Mesodermal cell (in vitro differentiated cells): Measurements from ENCODE around the gene LHX3. TPM values are rescaled to one million over a fixed set of nuclear protein-coding genes. Genes with fewer than 3 reads are reported as not detected.

Source experiments
- H3K27ac ChIP-seq: 2 replicates; pipeline ENCODE4 v1.7.0; 2013; ENCODE audit warnings: mild to moderate bottlenecking, low read depth, low read length, moderate library complexity; ENCODE audit not compliant: severe bottlenecking
- H3K36me3 ChIP-seq: 2 replicates; pipeline ENCODE4 v1.7.1; 2013; ENCODE audit warnings: mild to moderate bottlenecking, low read length, moderate library complexity; ENCODE audit not compliant: control insufficient read depth, insufficient read depth
- H3K4me1 ChIP-seq: one replicate; pipeline ENCODE4 v1.7.1; 2013; ENCODE audit warnings: mild to moderate bottlenecking, low read length; ENCODE audit not compliant: insufficient read depth, control insufficient read depth, poor library complexity, severe bottlenecking
- H3K4me3 ChIP-seq: 2 replicates; pipeline ENCODE4 v1.7.0; 2013; ENCODE audit warnings: low read length, control low read depth, mild to moderate bottlenecking; ENCODE audit not compliant: insufficient read depth, poor library complexity, severe bottlenecking; ENCODE audit errors: extremely low read depth
- H3K9me3 ChIP-seq: 2 replicates; pipeline ENCODE4 v1.7.1; 2013; ENCODE audit warnings: mild to moderate bottlenecking, low read length, moderate library complexity; ENCODE audit not compliant: control insufficient read depth
- WGBS, 2 experiments: methylation state at CpG; one replicate each; pipeline ENCODE4 v1.1.5; 2013; ENCODE audit warnings: missing lambda C conversion rate in 2 of 2; ENCODE audit not compliant: insufficient coverage in 2 of 2; 5-methylcytosine and 5-hydroxymethylcytosine counted together
- polyA plus RNA-seq, 2 experiments: library from polyadenylated mRNA; stranded (reverse); fragments of 50-300 nt; gene quantifications; one replicate each; pipeline ENCODE4 v1.2.3, GENCODE V29; 2013

Gene LHX3
- polyA plus RNA-seq (2013, experiment 1 of 2), result not detected
- polyA plus RNA-seq (2013, experiment 2 of 2), result not detected

DNA sequence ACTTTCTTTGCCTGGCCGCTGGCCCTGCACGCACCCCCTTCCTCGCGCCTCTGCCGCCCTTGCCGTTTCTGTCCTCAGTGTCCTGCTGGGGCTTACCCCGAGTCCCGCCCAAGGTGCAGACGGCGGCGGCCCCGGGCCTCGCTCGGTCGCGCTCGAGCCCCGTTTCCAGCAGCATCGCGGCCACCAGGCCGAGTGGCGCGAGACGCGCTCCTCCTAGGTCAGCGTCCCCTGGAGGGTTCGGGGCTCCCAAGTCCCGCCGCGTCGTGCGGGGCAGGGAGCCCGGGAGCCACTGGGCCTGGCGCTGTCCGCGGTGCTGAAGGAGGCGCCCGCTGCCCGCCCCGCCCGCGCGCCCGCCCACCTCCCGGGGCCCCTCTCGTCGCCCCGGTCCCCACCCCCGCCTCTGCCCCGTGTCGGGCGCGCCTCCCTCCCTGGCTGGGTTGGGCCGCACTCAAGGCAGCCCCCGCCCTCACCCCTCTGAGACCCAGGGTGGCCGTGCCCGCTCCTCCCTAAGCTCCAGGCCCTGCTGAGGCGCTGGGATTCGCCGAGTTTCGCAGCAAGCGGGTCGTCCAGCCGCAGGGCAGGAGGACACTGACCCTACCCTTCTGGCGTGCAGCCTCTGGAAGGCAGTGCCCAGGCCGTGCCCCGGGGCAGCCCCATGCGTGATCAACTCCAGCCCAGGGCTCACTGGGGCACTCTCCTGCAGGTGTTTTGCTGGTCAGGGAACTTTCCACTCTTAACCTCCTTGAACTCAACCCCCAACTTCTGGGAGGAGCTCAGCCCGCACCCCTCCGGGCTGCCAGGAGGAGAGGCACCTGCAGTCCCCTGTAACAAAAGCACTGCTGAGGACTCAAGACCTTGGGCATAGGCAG is at the start of gene LHX3:
LHX3 (minus strand) TSS at position 291 of the 869 bp plus-strand sequence; CDS start at position 175, 116 bp downstream.
- no peak within 1 kb of the TSS for H3K27ac ChIP-seq
- peaks cover 13% of the 10 kb centered on the region for H3K36me3 ChIP-seq
- no peaks in the 10 kb centered on the region for H3K9me3 ChIP-seq
- no peak within 1 kb of the TSS for H3K4me3 ChIP-seq
- WGBS, 2 experiments, result 12% methylated on average over 55 to 61 of the region's 70 CpGs
- no peaks in the 10 kb centered on the region for H3K4me1 ChIP-seq

DNA sequence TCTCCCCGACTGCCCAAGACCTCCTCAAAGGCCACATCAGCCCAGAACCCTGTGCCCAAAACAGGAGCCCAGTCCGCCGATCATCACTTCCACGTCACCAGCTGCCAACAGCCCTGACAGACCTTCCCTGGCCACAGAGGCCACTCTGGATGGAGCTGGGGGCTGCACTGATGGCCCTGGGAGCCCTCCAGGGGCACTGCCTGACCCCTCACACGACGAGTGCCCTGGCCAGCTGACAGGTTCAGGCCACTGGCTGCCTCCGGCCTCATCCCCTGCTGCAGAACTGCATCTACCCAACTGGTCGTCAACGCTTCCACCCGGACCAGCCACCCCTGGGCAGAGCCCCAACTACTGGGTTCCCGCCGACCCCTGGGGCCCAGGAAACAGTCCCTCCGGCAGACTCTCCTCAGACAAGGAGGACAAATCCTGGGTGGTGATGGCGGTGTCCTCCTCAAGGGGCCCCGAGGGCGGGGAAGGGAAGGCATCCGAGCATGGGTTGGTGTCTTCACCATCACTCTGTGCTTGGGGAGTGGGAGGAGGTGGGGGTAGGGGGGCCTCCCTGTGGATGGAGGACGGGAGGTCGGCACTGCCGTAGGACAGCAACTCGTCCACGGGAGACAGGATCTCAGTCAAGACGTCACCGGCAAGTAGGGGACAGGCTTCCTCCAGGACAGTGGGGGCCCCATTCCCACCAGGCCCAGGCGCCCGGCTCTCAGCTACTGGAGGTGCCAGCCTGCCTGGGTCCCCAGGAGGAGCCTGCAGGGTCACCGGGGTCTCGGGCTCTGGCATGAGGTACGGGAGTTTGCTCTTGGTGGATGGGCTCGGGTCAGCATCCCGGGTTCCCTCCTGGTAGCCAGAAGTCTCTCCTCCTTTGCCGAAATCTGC is 48.6 kb upstream of the LHX3 start:
- no peaks in the 10 kb centered on the region for H3K4me1 ChIP-seq
- 94 to 95% methylated on average over 24 to 29 of the region's 32 CpGs for WGBS, 2 experiments

DNA sequence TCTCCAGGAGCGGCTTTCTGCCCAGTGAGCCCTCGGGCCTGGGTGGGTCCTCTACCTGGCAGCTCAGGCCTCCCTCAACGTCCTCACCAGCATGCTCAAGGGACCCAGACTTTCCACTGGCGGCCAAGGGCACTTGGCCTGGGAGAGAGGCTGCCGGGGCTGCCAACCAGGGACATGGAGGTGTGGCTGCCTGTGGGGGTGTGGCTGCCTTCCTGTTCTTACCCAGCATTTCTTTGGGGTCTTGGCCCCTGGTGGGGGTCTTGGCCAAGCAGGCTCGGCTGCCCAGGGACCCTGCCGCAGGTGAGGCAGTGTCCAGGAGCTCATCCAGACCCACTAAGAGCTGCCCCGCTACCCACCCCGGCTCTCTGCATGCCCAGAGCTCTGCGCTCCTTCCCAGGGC is 47.9 kb upstream of the LHX3 start:
- no peaks in the 10 kb centered on the region for H3K36me3 ChIP-seq
- 89 to 92% methylated on average over 8 to 9 of the region's 10 CpGs for WGBS, 2 experiments
- H3K9me3 ChIP-seq, result no peaks in the 10 kb centered on the region
- no peak overlapping the region for H3K4me3 ChIP-seq
- no peaks in the 10 kb centered on the region for H3K4me1 ChIP-seq
- no peak overlapping the region for H3K27ac ChIP-seq

More for the DNA sequence above, 48.6 kb upstream of the LHX3 start:
- H3K36me3 ChIP-seq, result no peaks in the 10 kb centered on the region
- H3K27ac ChIP-seq, result no peak overlapping the region
- no peak overlapping the region for H3K4me3 ChIP-seq
- H3K9me3 ChIP-seq, result no peaks in the 10 kb centered on the region

DNA sequence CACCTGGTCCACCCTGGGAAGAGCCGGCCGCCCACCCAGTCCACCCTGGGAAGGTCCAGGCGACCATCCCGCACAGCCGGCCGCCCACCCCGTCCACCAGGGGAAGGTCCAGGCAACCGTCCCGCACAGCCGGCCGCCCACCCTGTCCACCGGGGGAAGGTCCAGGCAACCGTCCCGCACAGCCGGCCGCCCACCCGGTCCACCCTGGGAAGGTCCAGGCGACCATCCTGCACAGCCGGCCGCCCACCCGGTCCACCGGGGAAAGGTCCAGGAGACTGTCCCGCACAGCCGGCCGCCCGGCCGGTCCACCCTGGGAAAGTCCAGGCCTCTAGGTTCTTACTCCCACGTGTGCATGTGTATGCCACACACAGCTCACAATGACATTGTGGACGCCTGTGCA is 47.4 kb upstream of the LHX3 start:
- Histone ChIP-seq H3K4me1 (no peaks in the 10 kb centered on the region), H3K36me3 (no peaks in the 10 kb centered on the region), H3K27ac (no peak overlapping the region), H3K4me3 (no peak overlapping the region), H3K9me3 (no peaks in the 10 kb centered on the region)
- 94 to 95% methylated on average over 21 to 27 of the region's 29 CpGs for WGBS, 2 experiments

DNA sequence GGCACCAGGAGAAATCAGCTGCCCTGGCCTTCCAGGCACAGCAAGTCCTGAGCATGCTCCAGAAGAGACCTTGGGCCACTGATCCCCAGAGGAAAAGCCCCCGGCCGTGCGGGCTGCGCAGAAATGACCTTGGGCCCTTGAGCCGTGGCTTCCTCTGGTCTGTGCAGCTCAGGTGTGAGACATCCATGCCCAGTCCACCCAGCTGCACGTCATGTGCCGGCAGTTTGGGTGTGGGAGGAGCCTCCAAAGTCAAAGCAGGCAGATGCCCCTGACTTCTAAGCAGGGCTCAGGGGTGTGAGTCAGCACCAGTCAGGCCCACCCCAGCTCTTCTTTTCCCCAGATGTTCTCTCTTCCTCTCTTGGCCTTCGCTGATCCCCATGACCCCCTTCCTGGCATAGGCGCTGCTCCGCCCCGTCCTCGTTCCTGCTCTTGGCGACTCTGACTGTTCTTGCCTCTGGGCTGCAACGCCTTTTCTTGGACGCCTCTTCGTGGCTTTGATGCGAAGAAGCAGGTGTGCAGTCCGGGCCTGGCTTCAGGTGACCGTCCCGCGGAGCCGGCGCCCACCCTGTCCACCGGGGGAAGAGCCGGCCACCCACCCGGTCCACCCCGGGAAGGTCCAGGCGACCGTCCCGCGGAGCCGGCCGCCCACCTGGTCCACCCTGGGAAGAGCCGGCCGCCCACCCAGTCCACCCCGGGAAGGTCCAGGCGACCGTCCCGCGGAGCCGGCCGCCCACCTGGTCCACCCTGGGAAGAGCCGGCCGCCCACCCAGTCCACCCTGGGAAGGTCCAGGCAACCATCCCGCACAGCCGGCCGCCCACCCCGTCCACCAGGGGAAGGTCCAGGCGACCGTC is 46.6 kb upstream of the LHX3 start:
- WGBS, 2 experiments, result 93 to 94% methylated on average over 25 to 26 of the region's 50 CpGs
- no peak overlapping the region for H3K27ac ChIP-seq
- H3K4me1 ChIP-seq, result no peaks in the 10 kb centered on the region
- H3K4me3 ChIP-seq, result no peak overlapping the region
- H3K36me3 ChIP-seq, result no peaks in the 10 kb centered on the region
- no peaks in the 10 kb centered on the region for H3K9me3 ChIP-seq

DNA sequence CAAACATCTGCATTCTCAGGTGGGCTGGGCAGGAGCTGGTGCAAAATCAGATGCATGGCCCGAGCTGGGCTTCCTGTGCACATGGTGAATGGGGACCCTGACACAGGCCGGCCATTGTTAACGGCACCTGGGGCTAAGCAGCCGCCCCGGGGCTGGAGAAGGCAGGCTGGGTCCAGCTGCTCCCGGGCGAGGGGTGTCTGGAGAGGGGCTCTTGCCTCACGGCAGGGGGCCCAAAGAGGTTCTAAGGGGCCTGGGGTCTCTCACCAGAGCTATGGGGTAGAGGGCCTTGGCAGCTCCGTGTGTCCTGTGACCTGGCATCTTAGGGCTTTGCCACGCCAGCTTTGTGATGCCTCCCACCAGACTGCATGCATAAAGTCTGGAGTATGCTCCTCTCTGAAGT is 45.7 kb upstream of the LHX3 start:
- Histone ChIP-seq H3K27ac (no peak overlapping the region), H3K4me1 (no peaks in the 10 kb centered on the region), H3K4me3 (no peak overlapping the region), H3K9me3 (no peaks in the 10 kb centered on the region), H3K36me3 (no peaks in the 10 kb centered on the region)
- WGBS, 2 experiments, result 73 to 77% methylated on average over 10 of the region's 10 CpGs

DNA sequence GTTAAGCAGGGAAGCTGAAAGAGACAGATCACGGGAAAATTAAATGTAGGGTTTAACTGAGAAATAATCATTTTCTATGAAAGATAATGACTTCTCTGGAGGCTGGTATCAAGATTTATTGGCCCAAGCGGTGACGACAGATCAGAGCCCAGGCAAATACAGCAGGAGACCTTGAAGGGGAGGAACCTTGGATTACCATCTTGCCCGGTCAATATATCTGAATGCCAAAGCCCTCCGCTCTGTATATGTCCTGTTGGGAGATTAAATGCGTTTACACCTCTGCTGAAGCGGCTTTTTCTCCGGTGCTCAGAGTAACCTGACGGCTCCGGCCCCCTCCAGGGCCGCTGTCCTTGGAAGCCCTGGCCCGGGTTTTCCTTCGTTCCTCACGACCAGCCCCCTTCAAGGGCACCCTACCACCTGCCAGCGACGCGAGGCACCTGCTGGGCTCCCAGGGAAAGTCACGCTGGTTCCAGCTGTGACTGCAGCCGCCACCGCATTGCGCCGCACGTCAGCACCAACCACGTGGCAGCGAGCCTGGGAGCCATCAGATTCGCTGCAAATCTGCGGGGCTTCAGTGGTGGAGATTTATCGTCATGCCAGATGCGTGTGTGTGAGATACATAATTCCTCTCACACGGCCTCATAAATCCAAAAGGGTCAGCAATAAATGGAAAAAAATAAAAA is 45.1 kb upstream of the LHX3 start:
- no peaks in the 10 kb centered on the region for H3K9me3 ChIP-seq
- H3K4me1 ChIP-seq, result no peaks in the 10 kb centered on the region
- whole genome bisulfite sequencing, 2 experiments, result 92 to 93% methylated on average over 24 to 29 of the region's 30 CpGs
- H3K27ac ChIP-seq, result no peak overlapping the region
- H3K36me3 ChIP-seq, result no peaks in the 10 kb centered on the region
- H3K4me3 ChIP-seq, result no peak overlapping the region

DNA sequence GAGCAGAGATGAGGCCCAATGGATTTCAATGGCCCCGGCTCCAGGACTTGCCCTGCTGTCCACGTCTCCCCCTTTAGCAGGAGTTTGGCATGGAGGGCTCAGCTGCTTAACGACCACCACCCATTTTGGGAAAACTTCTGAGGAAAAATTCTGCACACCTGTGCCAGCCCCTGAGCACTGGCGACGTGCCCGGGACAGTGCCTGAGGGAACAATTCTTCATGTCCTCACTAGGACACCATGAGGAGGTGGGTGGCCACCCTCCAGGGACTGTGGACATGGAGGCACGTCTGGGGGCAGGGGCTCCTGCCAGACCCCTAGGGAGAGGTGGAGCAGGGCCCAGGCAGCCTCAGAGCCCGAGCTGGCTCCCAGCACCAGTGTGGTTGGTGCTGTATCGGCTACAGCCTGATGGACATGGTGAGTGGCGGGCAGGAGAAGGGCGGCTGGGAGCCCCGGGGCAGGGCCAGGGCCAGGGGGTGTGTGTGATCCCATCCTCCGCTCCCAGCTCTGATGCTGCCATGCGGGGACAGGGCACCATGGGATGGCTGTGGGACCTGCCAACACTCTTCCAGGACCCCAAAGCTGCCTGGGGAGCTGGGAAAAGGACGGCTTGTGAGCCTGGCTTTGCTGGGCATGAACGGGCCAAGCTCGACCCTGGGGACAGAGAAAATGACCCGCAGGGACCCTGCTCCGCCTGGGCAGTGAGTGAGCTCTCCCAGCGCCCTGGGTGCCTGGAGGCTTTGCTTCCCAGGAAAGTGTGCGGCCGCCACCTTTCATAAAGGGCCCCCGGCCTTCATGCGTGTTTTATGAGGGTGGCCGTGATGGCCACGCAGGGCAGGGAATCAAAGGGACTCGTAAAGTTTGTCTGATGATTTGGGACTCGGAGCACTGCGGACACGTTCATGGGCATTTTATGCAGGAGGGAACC is 44.3 kb upstream of the LHX3 start:
- WGBS, 2 experiments, result 93 to 94% methylated on average over 29 of the region's 30 CpGs
- no peaks in the 10 kb centered on the region for H3K36me3 ChIP-seq
- H3K4me1 ChIP-seq, result peaks cover 8% of the 10 kb centered on the region
- no peaks in the 10 kb centered on the region for H3K9me3 ChIP-seq
- H3K4me3 ChIP-seq, result no peak overlapping the region
- H3K27ac ChIP-seq, result no peak overlapping the region

DNA sequence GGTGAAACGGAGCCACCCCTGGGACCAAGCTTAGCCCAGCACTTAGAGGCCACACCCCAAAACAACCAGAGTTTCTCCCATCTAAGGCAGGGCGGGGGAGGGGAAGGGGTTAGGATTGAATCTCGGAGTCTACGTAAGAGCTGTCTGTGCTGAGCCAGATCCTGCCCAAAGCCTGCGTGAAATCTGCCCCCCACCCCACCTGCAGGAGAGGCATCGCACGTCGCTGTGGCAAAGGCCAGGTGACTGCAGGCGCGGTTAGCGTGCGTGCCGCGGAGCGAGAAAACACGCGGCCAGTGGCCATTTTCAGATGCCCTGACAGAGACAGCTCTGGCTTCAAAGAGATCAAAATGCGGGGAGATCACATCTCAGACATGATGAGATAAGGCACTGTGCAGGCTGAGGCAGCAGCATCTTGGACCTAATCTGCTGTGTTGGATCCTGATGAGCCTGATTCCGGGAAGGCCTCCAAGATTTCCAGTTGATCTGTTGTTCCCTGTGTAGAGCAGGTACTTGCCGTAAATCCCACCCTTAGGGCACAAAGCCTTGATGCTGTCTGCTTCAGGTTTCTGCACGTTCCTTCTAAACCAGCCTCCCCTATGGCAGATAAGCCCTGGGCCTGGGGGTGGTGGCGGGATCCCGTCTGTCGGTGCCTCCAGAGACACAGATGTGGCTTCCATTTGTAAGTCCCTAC is 43.2 kb upstream of the LHX3 start:
- Histone ChIP-seq H3K36me3 (no peaks in the 10 kb centered on the region), H3K4me1 (peaks cover 17% of the 10 kb centered on the region), H3K27ac (no peak overlapping the region), H3K4me3 (no peak overlapping the region), H3K9me3 (no peaks in the 10 kb centered on the region)
- WGBS, 2 experiments, result 88 to 97% methylated on average over 19 to 23 of the region's 24 CpGs
